Liver (tissue), 9 donors: ENCODE measurements around the gene IL1R2. TPM values are rescaled to one million over a fixed set of nuclear protein-coding genes. Genes with fewer than 3 reads are reported as not detected.
A peak's percentile ranks its signal among the peaks of the same experiment; 100 is the strongest.

Experiments
- DNase-seq: peaks from one replicate; pipeline ENCODE4 v3.0.0-alpha.2; 2017; ENCODE audit warnings: low spot score
- H3K27ac ChIP-seq, 2 donors: one replicate each; pipeline ENCODE4 v1.7.0; 2013; ENCODE audit warnings: inconsistent platforms in 2 of 2, low read length in 2 of 2, control low read depth in 1 of 2, low read depth in 1 of 2, mild to moderate bottlenecking in 1 of 2
- H3K27me3 ChIP-seq, 4 donors: one replicate each; pipeline versions ENCODE4 v1.6.1 to v1.7.0; 2013; ENCODE audit warnings: low read length in 3 of 4, inconsistent platforms in 1 of 4, mild to moderate bottlenecking in 1 of 4, moderate library complexity in 1 of 4; ENCODE audit not compliant: control insufficient read depth in 4 of 4, insufficient read depth in 4 of 4
- H3K36me3 ChIP-seq, 4 donors: one replicate each; pipeline versions ENCODE4 v1.6.1 to v1.7.0; 2013; ENCODE audit warnings: low read length in 3 of 4, mild to moderate bottlenecking in 3 of 4, low read depth in 1 of 4, moderate library complexity in 1 of 4; ENCODE audit not compliant: control insufficient read depth in 4 of 4, insufficient read depth in 3 of 4
- H3K4me1 ChIP-seq, 4 donors: one replicate each; pipeline versions ENCODE4 v1.6.1 to v1.7.0; 2013; ENCODE audit warnings: low read length in 3 of 4, mild to moderate bottlenecking in 3 of 4, moderate library complexity in 1 of 4; ENCODE audit not compliant: control insufficient read depth in 4 of 4, insufficient read depth in 4 of 4
- H3K4me3 ChIP-seq, 3 donors: one replicate each; pipeline versions ENCODE4 v1.6.1 to v1.7.0; 2013; ENCODE audit warnings: low read length in 3 of 3, control low read depth in 1 of 3, low read depth in 1 of 3, mild to moderate bottlenecking in 1 of 3
- H3K9ac ChIP-seq, 2 donors: one replicate each; pipeline ENCODE4 v1.7.0; 2013; ENCODE audit warnings: low read length in 2 of 2, mild to moderate bottlenecking in 2 of 2, moderate library complexity in 2 of 2, control low read depth in 1 of 2, low read depth in 1 of 2
- H3K9me3 ChIP-seq, 4 donors: one replicate each; pipeline versions ENCODE4 v1.6.1 to v1.7.0; 2013; ENCODE audit warnings: low read length in 3 of 4; ENCODE audit not compliant: control insufficient read depth in 4 of 4
- EGR1 ChIP-seq, 2 donors: IDR thresholded peaks; 2 replicates each; pipeline ENCODE4 v1.6.1; 2016 to 2018; ENCODE audit warnings: antibody characterized with exemption in 2 of 2, low read depth in 2 of 2
- FOXA2 ChIP-seq: IDR thresholded peaks from 2 replicates; pipeline ENCODE4 v1.6.1; 2016; ENCODE audit warnings: antibody characterized with exemption
- GABPA ChIP-seq, 2 donors: IDR thresholded peaks in 1 of 2; conservative IDR thresholded peaks in 1 of 2; 2 replicates each; pipeline ENCODE4 v1.6.1; 2016; ENCODE audit warnings: antibody characterized with exemption in 2 of 2, mild to moderate bottlenecking in 1 of 2, moderate library complexity in 1 of 2
- HNF4A ChIP-seq, 2 donors: conservative IDR thresholded peaks; 2 replicates each; pipeline ENCODE4 v1.6.1; 2016; ENCODE audit warnings: antibody characterized with exemption in 2 of 2, mild to moderate bottlenecking in 2 of 2
- NR2F2 ChIP-seq: IDR thresholded peaks from 2 replicates; pipeline ENCODE4 v1.6.1; 2016; ENCODE audit warnings: antibody characterized with exemption
- RAD21 ChIP-seq, 2 donors: IDR thresholded peaks; 2 replicates each; pipeline ENCODE4 v1.6.1; 2016; ENCODE audit warnings: antibody characterized with exemption in 2 of 2, mild to moderate bottlenecking in 2 of 2
- RXRA ChIP-seq, 2 donors: IDR thresholded peaks; 2 replicates each; pipeline ENCODE4 v1.6.1; 2017 to 2018; ENCODE audit warnings: antibody characterized with exemption in 2 of 2, mild to moderate bottlenecking in 1 of 2
- SP1 ChIP-seq: IDR thresholded peaks from 2 replicates; pipeline ENCODE4 v1.6.1; 2018; ENCODE audit warnings: antibody characterized with exemption, mild to moderate bottlenecking
- TAF1 ChIP-seq: conservative IDR thresholded peaks from 2 replicates; pipeline ENCODE4 v1.6.1; 2016; ENCODE audit warnings: antibody characterized with exemption, mild to moderate bottlenecking
- YY1 ChIP-seq: IDR thresholded peaks from 2 replicates; pipeline ENCODE4 v1.6.1; 2016; ENCODE audit warnings: antibody characterized with exemption, mild to moderate bottlenecking
- WGBS: extraction: QIAGEN DNeasy Blood & Tissue Kit; methylation state at CpG from one replicate; pipeline ENCODE4 v1.1.7; 2013; 5-methylcytosine and 5-hydroxymethylcytosine counted together
- polyA plus RNA-seq, 2 donors: library from polyadenylated mRNA; stranded (reverse) in 1 of 2; unstranded in 1 of 2; fragments of 200-250 nt in 1 of 2; fragments of >200 nt in 1 of 2; fragmentation: Nextera tagmentation in 1 of 2; extraction: Ambion mirVana in 1 of 2; gene quantifications; one replicate each; pipeline versions ENCODE4 v1.2.1 to v1.2.3, GENCODE V29; 2013 to 2015
- total RNA-seq, 2 donors: library from RNA; depleted of rRNA; stranded (reverse); fragments of >200 nt; gene quantifications; one replicate each; pipeline ENCODE4 v1.2.3, GENCODE V29; 2014
- TF ChIP-seq, protein P1 (sequence below): IDR thresholded peaks from 2 replicates; pipeline ENCODE4 v1.6.1; 2016; ENCODE audit warnings: antibody characterized with exemption
- TF ChIP-seq, protein P2 (sequence below): IDR thresholded peaks from 2 replicates; pipeline ENCODE4 v1.6.1; 2016; ENCODE audit warnings: antibody characterized with exemption
- donor health status: healthy.
- donor health status: healthy.
- donor health status: healthy.
- donor health status: healthy.
- donor health status: healthy.

The IL1R2 gene
- total and polyA plus RNA-seq, 4 donors, result 3.7 to 28.2 (median 7.3) TPM

DNA sequence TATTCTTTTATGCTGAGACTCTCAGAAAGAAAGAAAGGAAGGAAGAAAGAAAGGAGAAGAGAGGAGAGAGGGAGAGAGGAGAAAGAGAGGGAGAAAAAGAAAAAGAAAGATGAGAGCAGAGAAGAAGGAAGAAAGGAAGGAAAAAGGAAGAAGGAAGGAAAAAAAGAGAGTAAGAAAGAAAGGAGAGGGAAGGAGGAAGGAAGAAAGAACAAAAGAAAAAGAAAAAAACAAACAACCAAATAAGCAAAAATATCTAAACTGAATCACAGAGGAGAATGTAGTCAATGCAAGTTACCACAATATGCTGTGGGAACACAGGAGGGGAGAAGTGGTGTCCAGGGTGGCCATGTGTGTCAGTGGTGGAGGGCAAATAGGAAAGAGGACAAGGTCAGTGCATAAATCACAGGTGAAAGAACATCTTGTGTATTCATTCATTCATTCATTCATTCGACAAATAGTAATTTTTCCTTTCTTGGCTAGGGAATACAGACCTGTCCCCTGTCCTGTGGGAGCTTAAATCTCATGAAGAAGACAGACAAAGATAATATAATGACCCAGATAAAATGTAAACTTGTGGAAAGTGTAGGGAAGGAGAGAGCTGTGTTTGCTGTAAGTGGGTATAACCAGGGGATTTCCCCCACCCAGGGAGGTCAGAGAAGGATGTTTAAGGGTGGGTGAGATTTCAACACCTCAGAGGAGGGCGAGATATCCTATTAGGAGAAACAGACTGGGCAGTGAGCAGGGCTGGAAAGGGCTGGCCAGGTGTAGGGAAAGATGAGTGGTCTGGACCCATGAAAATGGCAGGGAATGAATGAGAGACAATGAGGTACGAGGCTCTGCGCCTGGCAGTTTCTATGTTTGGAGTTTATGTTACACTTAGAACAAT, 50.7 kb downstream of the IL1R2 start:
- H3K4me1 ChIP-seq, result peaks cover 3 to 9% (median 6%) of the 10 kb centered on the region in 4 donors
- no peak overlapping the region for H3K4me3 ChIP-seq
- 95% methylated on average over 4 of the region's 4 CpGs for WGBS
- TF ChIP-seq NR2F2, result no peak
- no peak for TF ChIP-seq EGR1 (IDR thresholded peaks at IDR 0.05; ENCODE audit: low read depth in 2 of 2)
- no peak for TF ChIP-seq YY1
- TF ChIP-seq GABPA (IDR thresholded peaks at IDR 0.05 in 1 of 2, conservative IDR thresholded peaks at IDR 0.05 in 1 of 2), result no peak
- no peak for TF ChIP-seq FOXA2
- peak overlapping the region in 1 of 2 donors; percentile 39 for H3K27ac ChIP-seq
- DNase-seq, result no peak
- no peaks in the 10 kb centered on the region for H3K27me3 ChIP-seq
- H3K36me3 ChIP-seq, result no peaks in the 10 kb centered on the region
- no peak overlapping the region for H3K9ac ChIP-seq
- no peaks in the 10 kb centered on the region for H3K9me3 ChIP-seq

DNA sequence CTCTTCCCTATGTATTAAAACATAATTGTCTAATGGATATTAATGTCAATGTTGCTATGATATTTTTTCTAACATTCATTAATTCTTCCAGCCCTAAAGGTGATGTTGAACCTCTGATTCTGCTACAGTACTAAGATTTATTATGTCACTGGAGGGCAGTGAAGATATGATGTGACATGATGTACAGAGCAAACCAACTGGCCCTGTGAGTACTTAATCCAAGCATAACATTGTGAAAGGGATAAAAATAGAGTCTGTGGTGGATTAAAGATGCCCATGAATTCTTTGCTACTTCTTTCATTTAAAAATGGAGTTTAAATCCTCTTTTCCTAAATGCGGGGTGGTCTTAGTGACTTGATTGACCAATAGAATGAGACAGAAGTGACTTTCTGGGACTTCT, 51.8 kb downstream of the IL1R2 start:
- DNase-seq, result no peak
- Histone ChIP-seq H3K9ac (no peak overlapping the region), H3K9me3 (no peaks in the 10 kb centered on the region), H3K36me3 (no peaks in the 10 kb centered on the region), H3K4me1 (peaks cover 3 to 9% (median 7%) of the 10 kb centered on the region in 4 donors), H3K27me3 (no peaks in the 10 kb centered on the region), H3K27ac (no peak overlapping the region), H3K4me3 (no peak overlapping the region)
- WGBS, result 96% methylated on average over 1 of the region's 1 CpG
- TF ChIP-seq EGR1 (IDR thresholded peaks at IDR 0.05; ENCODE audit: low read depth in 2 of 2) (no peak), GABPA (IDR thresholded peaks at IDR 0.05 in 1 of 2, conservative IDR thresholded peaks at IDR 0.05 in 1 of 2) (no peak)
- TF ChIP-seq, protein P1, sequence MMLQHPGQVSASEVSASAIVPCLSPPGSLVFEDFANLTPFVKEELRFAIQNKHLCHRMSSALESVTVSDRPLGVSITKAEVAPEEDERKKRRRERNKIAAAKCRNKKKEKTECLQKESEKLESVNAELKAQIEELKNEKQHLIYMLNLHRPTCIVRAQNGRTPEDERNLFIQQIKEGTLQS, result no peak

DNA sequence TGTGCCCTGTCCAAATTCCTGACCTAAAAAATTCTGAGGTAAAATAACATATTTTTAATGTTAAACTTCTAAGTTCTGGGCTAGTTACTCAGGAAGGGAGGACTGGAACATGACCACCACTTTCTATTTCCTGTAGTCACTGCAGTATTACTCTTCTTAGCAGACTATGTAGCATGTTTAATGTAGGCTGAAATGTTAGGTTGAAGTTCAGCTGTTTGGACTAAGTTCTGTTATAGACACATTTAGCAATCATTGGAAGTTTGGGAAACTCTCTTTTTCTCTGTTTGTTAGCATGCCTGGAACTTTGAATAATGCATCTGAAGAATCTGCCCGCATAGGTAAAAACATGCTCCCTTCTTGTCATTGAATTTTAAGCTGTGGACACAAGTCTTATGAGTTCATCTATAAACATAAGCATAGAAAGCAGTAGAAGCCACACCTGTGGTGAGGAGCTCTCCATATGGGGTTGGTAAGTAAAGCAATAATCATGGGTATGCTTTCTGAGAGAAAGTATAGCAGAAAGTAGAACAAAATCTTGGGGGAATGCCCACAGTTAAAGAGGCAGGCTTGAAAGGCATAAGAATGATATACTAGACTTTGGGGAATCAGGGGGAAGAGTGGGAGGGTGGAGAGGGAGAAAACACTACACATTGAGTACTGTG, 52.6 kb downstream of the IL1R2 start:
- Histone ChIP-seq H3K9me3 (no peaks in the 10 kb centered on the region), H3K27ac (peak overlapping the region in 1 of 2 donors; percentile 49), H3K36me3 (no peaks in the 10 kb centered on the region), H3K4me3 (no peak overlapping the region), H3K27me3 (no peaks in the 10 kb centered on the region), H3K4me1 (peaks cover 3 to 13% (median 8%) of the 10 kb centered on the region in 4 donors), H3K9ac (no peak overlapping the region)
- WGBS, result 45% methylated on average over 1 of the region's 1 CpG
- no peak for DNase-seq
- TF ChIP-seq EGR1 (IDR thresholded peaks at IDR 0.05; ENCODE audit: low read depth in 2 of 2) (no peak), RXRA (IDR thresholded peaks at IDR 0.05) (peak; percentile 32 to 35), FOXA2 (peak; percentile 29), GABPA (IDR thresholded peaks at IDR 0.05 in 1 of 2, conservative IDR thresholded peaks at IDR 0.05 in 1 of 2) (no peak), YY1 (peak; percentile 32), SP1 (peak; percentile 81), TAF1 (peak; percentile 35), HNF4A (conservative IDR thresholded peaks at IDR 0.05) (peak; percentile 74 to 75), RAD21 (IDR thresholded peaks at IDR 0.05) (peak; percentile 10 to 15)
- TF ChIP-seq, protein P2, sequence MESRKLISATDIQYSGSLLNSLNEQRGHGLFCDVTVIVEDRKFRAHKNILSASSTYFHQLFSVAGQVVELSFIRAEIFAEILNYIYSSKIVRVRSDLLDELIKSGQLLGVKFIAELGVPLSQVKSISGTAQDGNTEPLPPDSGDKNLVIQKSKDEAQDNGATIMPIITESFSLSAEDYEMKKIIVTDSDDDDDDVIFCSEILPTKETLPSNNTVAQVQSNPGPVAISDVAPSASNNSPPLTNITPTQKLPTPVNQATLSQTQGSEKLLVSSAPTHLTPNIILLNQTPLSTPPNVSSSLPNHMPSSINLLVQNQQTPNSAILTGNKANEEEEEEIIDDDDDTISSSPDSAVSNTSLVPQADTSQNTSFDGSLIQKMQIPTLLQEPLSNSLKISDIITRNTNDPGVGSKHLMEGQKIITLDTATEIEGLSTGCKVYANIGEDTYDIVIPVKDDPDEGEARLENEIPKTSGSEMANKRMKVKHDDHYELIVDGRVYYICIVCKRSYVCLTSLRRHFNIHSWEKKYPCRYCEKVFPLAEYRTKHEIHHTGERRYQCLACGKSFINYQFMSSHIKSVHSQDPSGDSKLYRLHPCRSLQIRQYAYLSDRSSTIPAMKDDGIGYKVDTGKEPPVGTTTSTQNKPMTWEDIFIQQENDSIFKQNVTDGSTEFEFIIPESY, result no peak
- TF ChIP-seq, protein P1, result no peak
